Measurements from ENCODE around the gene GANC.
A peak's percentile ranks its signal among the peaks of the same experiment; 100 is the strongest.

Gene GANC

GRCh38 chr15:42374810-42375209, 101.8 kb downstream of the GANC start:
- H3K27ac ChIP-seq: no peak overlapping the region
- TF ChIP-seq ZFX (IDR thresholded peaks at IDR 0.05) (no peak), CTCF (conservative IDR thresholded peaks at IDR 0.05) (no peak)

- no peak overlapping the region for H3K27ac ChIP-seq
- TF ChIP-seq CTCF (conservative IDR thresholded peaks at IDR 0.05) (no peak), ZFX (IDR thresholded peaks at IDR 0.05) (no peak)
Observed at GRCh38 chr15:42375252-42375651, 102.3 kb downstream of the GANC start.

GRCh38 chr15:42375941-42376340, 102.9 kb downstream of the GANC start:
- H3K27ac ChIP-seq: no peak overlapping the region
- no peak for TF ChIP-seq ZFX (IDR thresholded peaks at IDR 0.05)
- TF ChIP-seq CTCF (conservative IDR thresholded peaks at IDR 0.05): no peak

- no peak for TF ChIP-seq ZFX (IDR thresholded peaks at IDR 0.05)
- TF ChIP-seq CTCF (conservative IDR thresholded peaks at IDR 0.05): no peak
- no peak overlapping the region for H3K27ac ChIP-seq
Observed at GRCh38 chr15:42378011-42378410, 105.0 kb downstream of the GANC start.

GRCh38 chr15:42384597-42384996, 111.6 kb downstream of the GANC start:
- no peak overlapping the region for H3K27ac ChIP-seq
- no peak for TF ChIP-seq CTCF (conservative IDR thresholded peaks at IDR 0.05)
- TF ChIP-seq ZFX (IDR thresholded peaks at IDR 0.05): no peak

- no peak overlapping the region for H3K27ac ChIP-seq
- TF ChIP-seq CTCF (conservative IDR thresholded peaks at IDR 0.05) (peak; percentile 93), ZFX (IDR thresholded peaks at IDR 0.05) (no peak)
Observed at GRCh38 chr15:42385206-42385979, 112.4 kb downstream of the GANC start.

- TF ChIP-seq ZFX (IDR thresholded peaks at IDR 0.05) (no peak), CTCF (conservative IDR thresholded peaks at IDR 0.05) (no peak)
- H3K27ac ChIP-seq: no peak overlapping the region
Observed at GRCh38 chr15:42385980-42386700, 113.1 kb downstream of the GANC start.
